HepG2 (cell line): Measurements from ENCODE around the gene FAM53B.

Source experiments
- ADNP ChIP-seq: sonication (generic); formaldehyde crosslinking; IDR thresholded peaks from 2 replicates; pipeline ENCODE4 v1.4.0; 2020; ENCODE audit warnings: missing genetic modification reagents
- EZH2 ChIP-seq: conservative IDR thresholded peaks from 2 replicates; pipeline ENCODE4 v1.6.1; 2012; ENCODE audit warnings: mild to moderate bottlenecking, low read depth, low read length, moderate library complexity
- SP1 ChIP-seq, 2 experiments: fragments of 450-650 bp in 1 of 2; sonication (generic) in 1 of 2; formaldehyde crosslinking in 1 of 2; IDR thresholded peaks; 2 replicates each; pipeline versions ENCODE4 v1.4.0 to v1.6.1; 2016 to 2020; ENCODE audit warnings: missing genetic modification reagents in 1 of 2

DNA sequence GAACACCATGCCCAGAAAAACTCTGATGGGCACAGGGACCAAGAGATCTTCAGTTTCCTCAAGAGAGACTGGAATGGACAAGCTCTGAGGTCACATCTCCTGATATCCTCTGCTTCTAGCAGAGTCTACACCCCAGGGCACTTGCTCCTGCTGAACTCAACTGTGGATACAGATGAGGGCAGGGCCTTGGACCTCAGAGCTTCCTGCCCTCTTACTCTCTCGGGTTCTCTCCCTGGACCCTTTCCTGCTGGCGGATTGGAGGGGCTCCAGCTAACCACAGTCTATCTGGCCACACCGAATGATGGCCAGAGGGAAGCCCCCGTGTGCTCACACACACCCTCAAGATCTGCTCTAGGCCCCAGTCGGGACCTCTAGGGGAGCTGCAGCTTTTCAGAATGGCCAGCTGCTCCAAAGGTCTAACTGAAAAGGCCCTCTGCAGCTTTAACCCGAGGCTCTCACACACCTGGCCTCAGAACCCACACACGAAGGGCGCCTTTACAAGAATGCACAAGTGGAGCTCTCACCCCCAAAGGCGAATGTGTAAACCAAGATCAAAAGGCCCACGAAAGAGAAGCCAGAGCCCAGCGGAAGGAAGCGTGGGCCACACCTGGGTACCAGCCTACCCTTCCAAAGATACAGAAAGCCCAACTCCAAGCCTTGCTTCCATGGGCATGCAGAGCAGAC is 65.5 kb downstream of the FAM53B start:
- TF ChIP-seq EZH2: no peak
- no peak for TF ChIP-seq ADNP (CRISPR knock-in tag)
- TF ChIP-seq SP1 (IDR thresholded peaks at IDR 0.05): no peak
- no peak for TF ChIP-seq SP1 (CRISPR knock-in tag; IDR thresholded peaks at IDR 0.05)
